Endothelial cell of umbilical vein (primary cell): ENCODE results near the gene OLAH.

Experiments
- POLR2A ChIP-seq: IDR thresholded peaks from 2 replicates; pipeline ENCODE4 v1.6.1; 2012; ENCODE audit warnings: low read depth, mild to moderate bottlenecking, control low read depth, low read length
- POLR2AphosphoS5 ChIP-seq: IDR thresholded peaks from 2 replicates; pipeline ENCODE4 v1.6.1; 2012; ENCODE audit warnings: low read depth, mild to moderate bottlenecking, control low read depth, low read length, moderate library complexity; ENCODE audit not compliant: insufficient read depth
- TF ChIP-seq, protein P1 (sequence below), 2 donors: IDR thresholded peaks; 1 replicate in 1 of 2; 2 replicates in 1 of 2; pipeline ENCODE4 v1.5.1; 2011; ENCODE audit warnings: low read length in 2 of 2, mild to moderate bottlenecking in 2 of 2, moderate library complexity in 2 of 2, control low read depth in 1 of 2, inconsistent platforms in 1 of 2, low read depth in 1 of 2; ENCODE audit not compliant: insufficient read depth in 1 of 2; ENCODE audit errors: extremely low read depth in 1 of 2

GRCh38 chr10:15067154-15067553 is 23.4 kb downstream of the OLAH start:
- TF ChIP-seq, protein P1, sequence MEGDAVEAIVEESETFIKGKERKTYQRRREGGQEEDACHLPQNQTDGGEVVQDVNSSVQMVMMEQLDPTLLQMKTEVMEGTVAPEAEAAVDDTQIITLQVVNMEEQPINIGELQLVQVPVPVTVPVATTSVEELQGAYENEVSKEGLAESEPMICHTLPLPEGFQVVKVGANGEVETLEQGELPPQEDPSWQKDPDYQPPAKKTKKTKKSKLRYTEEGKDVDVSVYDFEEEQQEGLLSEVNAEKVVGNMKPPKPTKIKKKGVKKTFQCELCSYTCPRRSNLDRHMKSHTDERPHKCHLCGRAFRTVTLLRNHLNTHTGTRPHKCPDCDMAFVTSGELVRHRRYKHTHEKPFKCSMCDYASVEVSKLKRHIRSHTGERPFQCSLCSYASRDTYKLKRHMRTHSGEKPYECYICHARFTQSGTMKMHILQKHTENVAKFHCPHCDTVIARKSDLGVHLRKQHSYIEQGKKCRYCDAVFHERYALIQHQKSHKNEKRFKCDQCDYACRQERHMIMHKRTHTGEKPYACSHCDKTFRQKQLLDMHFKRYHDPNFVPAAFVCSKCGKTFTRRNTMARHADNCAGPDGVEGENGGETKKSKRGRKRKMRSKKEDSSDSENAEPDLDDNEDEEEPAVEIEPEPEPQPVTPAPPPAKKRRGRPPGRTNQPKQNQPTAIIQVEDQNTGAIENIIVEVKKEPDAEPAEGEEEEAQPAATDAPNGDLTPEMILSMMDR (IDR thresholded peaks at IDR 0.05; ENCODE audit: extremely low read depth in 1 of 2, insufficient read depth in 1 of 2, low read depth in 1 of 2, low read length in 2 of 2) = no peak
- TF ChIP-seq POLR2AphosphoS5 = no peak
- TF ChIP-seq POLR2A = no peak
